Ovary (tissue), 3 donors: ENCODE data around the gene SNX27.

ENCODE experiments used
- EP300 ChIP-seq: sonication (generic); formaldehyde crosslinking; IDR thresholded peaks from one replicate; pipeline ENCODE4 v1.6.1; 2017; ENCODE audit warnings: antibody characterized with exemption
- POLR2A ChIP-seq: fragments of 450-650 bp; IDR thresholded peaks from one replicate; pipeline ENCODE4 v1.6.1; 2017; ENCODE audit warnings: antibody characterized with exemption, mild to moderate bottlenecking, moderate library complexity
- TF ChIP-seq, protein P1 (sequence below), 3 donors: fragments of 450-650 bp in 2 of 3; fragments of 200-600 bp in 1 of 3; IDR thresholded peaks; one replicate each; pipeline versions ENCODE4 v1.5.1 to v1.8.0; 2016 to 2022; ENCODE audit warnings: antibody characterized with exemption in 3 of 3, mild to moderate bottlenecking in 1 of 3
- donor health status: DM: no; HTN: no; CAD: no.

DNA sequence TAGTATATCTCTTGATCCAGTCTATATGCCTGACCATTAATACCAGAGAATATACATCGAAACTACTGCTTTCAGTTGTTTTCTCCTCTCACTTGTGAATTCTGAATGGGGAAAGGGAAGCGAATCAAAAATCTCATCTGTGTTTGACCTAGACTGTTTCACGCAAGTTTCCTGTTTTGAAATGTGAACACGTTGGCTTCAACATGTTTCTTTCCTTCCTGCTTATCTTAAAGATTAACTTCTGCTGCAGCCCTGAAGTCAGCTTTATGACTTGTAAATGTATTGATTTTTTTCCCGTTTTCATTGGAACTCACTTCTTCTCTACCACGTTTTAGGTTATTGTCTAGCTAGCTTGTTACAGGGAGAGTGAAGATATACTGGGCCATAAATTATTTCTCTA, 49.9 kb downstream of the SNX27 start:
- TF ChIP-seq, protein P1, sequence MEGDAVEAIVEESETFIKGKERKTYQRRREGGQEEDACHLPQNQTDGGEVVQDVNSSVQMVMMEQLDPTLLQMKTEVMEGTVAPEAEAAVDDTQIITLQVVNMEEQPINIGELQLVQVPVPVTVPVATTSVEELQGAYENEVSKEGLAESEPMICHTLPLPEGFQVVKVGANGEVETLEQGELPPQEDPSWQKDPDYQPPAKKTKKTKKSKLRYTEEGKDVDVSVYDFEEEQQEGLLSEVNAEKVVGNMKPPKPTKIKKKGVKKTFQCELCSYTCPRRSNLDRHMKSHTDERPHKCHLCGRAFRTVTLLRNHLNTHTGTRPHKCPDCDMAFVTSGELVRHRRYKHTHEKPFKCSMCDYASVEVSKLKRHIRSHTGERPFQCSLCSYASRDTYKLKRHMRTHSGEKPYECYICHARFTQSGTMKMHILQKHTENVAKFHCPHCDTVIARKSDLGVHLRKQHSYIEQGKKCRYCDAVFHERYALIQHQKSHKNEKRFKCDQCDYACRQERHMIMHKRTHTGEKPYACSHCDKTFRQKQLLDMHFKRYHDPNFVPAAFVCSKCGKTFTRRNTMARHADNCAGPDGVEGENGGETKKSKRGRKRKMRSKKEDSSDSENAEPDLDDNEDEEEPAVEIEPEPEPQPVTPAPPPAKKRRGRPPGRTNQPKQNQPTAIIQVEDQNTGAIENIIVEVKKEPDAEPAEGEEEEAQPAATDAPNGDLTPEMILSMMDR (IDR thresholded peaks at IDR 0.05), result no peak
- TF ChIP-seq POLR2A (no peak), EP300 (no peak)
